GM12891 (cell line): ENCODE results near the gene C16orf89.

Experiments
- POLR2A ChIP-seq: IDR thresholded peaks from 2 replicates; pipeline ENCODE4 v1.6.1; 2011; ENCODE audit warnings: low read depth, low read length, control low read depth
- POLR2AphosphoS5 ChIP-seq: IDR thresholded peaks from 2 replicates; pipeline ENCODE4 v1.6.1; 2011; ENCODE audit warnings: low read depth, low read length, control low read depth
- TAF1 ChIP-seq: IDR thresholded peaks from 2 replicates; pipeline ENCODE4 v1.6.1; 2011; ENCODE audit warnings: low read depth, low read length, control low read depth

- TF ChIP-seq POLR2AphosphoS5 = no peak
- TF ChIP-seq POLR2A = no peak
- no peak for TF ChIP-seq TAF1
These were observed 54.1 kb downstream of the C16orf89 start for GRCh38 chr16:5011637-5012036.
